ENCODE measurements around the gene PRKRIP1.
"Not testable (repeated sequence)": the region's sequence is repeated elsewhere in the genome, so short reads cannot be mapped to it uniquely, and the experiment has no call there.

GRCh38 chr7:102454932-102455331, 58.8 kb downstream of the PRKRIP1 start:
- not testable (repeated sequence) for TF ChIP-seq CTCF (conservative IDR thresholded peaks at IDR 0.05 in 1 of 2, IDR thresholded peaks at IDR 0.05 in 1 of 2; ENCODE audit: extremely low read depth in 1 of 2, insufficient read depth in 1 of 2, low read depth in 1 of 2, low read length in 2 of 2); EZH2 (IDR thresholded peaks at IDR 0.05; ENCODE audit: borderline replicate concordance, low read length)
